ENCODE results near the gene SNX12.

Gene SNX12

DNA sequence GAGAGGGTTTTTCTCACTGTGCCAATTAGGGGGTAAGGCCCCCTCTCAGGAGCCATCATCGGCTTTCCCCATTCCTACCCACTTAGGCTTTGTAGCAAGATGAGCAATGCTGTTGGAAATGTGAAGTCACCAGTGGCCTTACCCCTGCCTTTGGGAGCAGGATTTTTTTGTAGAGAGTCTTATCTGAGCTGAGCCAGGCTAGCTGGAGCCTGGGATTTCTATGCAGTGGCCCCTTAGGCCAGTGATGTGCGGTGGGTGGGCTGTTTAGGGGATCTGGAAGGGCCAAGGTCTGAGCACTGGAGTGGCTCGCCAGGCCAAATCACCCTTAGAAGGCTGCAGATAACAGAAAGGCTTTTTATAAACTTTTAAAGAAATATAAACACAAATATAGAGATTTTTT is 34.2 kb upstream of the SNX12 start:
- Histone ChIP-seq H3K27ac (replicated peaks) (peak overlapping the region; percentile 84), H3K27me3 (ENCODE audit: insufficient read depth, poor library complexity, severe bottlenecking) (no peaks in the 10 kb centered on the region), H3K4me3 (replicated peaks; ENCODE audit: insufficient read depth, low read length) (no peak overlapping the region)
- TF ChIP-seq POLR2AphosphoS5 (IDR thresholded peaks at IDR 0.05; ENCODE audit: low read depth) (no peak), REST (IDR thresholded peaks at IDR 0.05; ENCODE audit: insufficient replicate concordance, low read depth) (no peak), GABPA (IDR thresholded peaks at IDR 0.05; ENCODE audit: low read depth) (no peak), SPI1 (IDR thresholded peaks at IDR 0.05; ENCODE audit: borderline replicate concordance, low read depth) (no peak)
- TF ChIP-seq, protein P1, sequence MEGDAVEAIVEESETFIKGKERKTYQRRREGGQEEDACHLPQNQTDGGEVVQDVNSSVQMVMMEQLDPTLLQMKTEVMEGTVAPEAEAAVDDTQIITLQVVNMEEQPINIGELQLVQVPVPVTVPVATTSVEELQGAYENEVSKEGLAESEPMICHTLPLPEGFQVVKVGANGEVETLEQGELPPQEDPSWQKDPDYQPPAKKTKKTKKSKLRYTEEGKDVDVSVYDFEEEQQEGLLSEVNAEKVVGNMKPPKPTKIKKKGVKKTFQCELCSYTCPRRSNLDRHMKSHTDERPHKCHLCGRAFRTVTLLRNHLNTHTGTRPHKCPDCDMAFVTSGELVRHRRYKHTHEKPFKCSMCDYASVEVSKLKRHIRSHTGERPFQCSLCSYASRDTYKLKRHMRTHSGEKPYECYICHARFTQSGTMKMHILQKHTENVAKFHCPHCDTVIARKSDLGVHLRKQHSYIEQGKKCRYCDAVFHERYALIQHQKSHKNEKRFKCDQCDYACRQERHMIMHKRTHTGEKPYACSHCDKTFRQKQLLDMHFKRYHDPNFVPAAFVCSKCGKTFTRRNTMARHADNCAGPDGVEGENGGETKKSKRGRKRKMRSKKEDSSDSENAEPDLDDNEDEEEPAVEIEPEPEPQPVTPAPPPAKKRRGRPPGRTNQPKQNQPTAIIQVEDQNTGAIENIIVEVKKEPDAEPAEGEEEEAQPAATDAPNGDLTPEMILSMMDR (IDR thresholded peaks at IDR 0.05; ENCODE audit: insufficient read depth, low read length) = no peak
- DNase-seq (ENCODE audit: low read depth in 1 of 2, low spot score in 1 of 2) = no peak

DNA sequence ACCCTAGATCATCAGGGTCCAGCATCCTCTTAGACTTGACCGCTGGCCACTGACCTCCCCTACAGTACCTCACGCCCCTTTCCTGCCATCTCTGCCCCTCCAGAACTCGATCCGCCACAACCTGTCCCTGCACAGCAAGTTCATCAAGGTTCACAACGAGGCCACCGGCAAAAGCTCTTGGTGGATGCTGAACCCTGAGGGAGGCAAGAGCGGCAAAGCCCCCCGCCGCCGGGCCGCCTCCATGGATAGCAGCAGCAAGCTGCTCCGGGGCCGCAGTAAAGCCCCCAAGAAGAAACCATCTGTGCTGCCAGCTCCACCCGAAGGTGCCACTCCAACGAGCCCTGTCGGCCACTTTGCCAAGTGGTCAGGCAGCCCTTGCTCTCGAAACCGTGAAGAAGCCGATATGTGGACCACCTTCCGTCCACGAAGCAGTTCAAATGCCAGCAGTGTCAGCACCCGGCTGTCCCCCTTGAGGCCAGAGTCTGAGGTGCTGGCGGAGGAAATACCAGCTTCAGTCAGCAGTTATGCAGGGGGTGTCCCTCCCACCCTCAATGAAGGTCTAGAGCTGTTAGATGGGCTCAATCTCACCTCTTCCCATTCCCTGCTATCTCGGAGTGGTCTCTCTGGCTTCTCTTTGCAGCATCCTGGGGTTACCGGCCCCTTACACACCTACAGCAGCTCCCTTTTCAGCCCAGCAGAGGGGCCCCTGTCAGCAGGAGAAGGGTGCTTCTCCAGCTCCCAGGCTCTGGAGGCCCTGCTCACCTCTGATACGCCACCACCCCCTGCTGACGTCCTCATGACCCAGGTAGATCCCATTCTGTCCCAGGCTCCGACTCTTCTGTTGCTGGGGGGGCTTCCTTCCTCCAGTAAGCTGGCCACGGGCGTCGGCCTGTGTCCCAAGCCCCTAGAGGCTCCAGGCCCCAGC is 32.7 kb upstream of the SNX12 start:
- TF ChIP-seq REST (IDR thresholded peaks at IDR 0.05; ENCODE audit: insufficient replicate concordance, low read depth) (no peak), GABPA (IDR thresholded peaks at IDR 0.05; ENCODE audit: low read depth) (no peak), POLR2AphosphoS5 (IDR thresholded peaks at IDR 0.05; ENCODE audit: low read depth) (no peak), SPI1 (IDR thresholded peaks at IDR 0.05; ENCODE audit: borderline replicate concordance, low read depth) (no peak)
- TF ChIP-seq, protein P1 (IDR thresholded peaks at IDR 0.05; ENCODE audit: insufficient read depth, low read length) = no peak
- Histone ChIP-seq H3K4me3 (replicated peaks; ENCODE audit: insufficient read depth, low read length) (no peak overlapping the region), H3K27ac (replicated peaks) (no peak overlapping the region), H3K27me3 (ENCODE audit: insufficient read depth, poor library complexity, severe bottlenecking) (no peaks in the 10 kb centered on the region)
- no peak for DNase-seq (ENCODE audit: low read depth in 1 of 2, low spot score in 1 of 2)

DNA sequence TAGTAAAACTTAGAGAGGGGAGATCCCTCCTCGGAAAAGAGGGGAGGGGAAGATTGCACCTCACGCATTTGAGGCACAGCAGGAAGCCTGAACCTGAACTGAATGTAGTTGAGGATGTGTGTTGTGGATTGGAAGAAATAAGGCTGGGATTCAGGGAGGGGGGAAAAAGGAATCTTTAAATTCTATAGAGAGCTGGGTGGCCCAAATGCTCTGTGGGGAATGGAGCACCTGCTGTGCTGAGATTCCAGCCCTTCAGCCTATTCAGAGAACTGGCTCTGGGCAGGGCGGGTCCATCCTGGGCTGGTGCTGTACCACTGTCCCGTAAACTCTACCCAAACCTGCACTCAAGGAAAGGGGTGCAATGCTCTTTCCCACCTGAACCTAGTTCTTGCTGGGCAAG is 31.6 kb upstream of the SNX12 start:
- Histone ChIP-seq H3K27me3 (ENCODE audit: insufficient read depth, poor library complexity, severe bottlenecking) (no peaks in the 10 kb centered on the region), H3K27ac (replicated peaks) (no peak overlapping the region), H3K4me3 (replicated peaks; ENCODE audit: insufficient read depth, low read length) (no peak overlapping the region)
- DNase-seq (ENCODE audit: low read depth in 1 of 2, low spot score in 1 of 2) = no peak
- TF ChIP-seq POLR2AphosphoS5 (IDR thresholded peaks at IDR 0.05; ENCODE audit: low read depth) = no peak

- Histone ChIP-seq H3K27ac (replicated peaks) (no peak overlapping the region), H3K4me3 (replicated peaks; ENCODE audit: insufficient read depth, low read length) (no peak overlapping the region), H3K27me3 (ENCODE audit: insufficient read depth, poor library complexity, severe bottlenecking) (no peaks in the 10 kb centered on the region)
- TF ChIP-seq POLR2AphosphoS5 (IDR thresholded peaks at IDR 0.05; ENCODE audit: low read depth) = no peak
- TF ChIP-seq, protein P1 (IDR thresholded peaks at IDR 0.05; ENCODE audit: insufficient read depth, low read length) = no peak
- no peak for TF ChIP-seq SPI1 (IDR thresholded peaks at IDR 0.05; ENCODE audit: borderline replicate concordance, low read depth)
- DNase-seq (ENCODE audit: low read depth in 1 of 2, low spot score in 1 of 2) = no peak
Observed at GRCh38 chrX:71098951-71099506, 30.9 kb upstream of the SNX12 start.

All from HL-60 (cell line).